ENCODE results near the gene CHMP4A. TPM values are rescaled to one million over a fixed set of nuclear protein-coding genes. Genes with fewer than 3 reads are reported as not detected.

Gene CHMP4A
- total RNA-seq, 1 donor from 2014 or later: 96.5 TPM

DNA sequence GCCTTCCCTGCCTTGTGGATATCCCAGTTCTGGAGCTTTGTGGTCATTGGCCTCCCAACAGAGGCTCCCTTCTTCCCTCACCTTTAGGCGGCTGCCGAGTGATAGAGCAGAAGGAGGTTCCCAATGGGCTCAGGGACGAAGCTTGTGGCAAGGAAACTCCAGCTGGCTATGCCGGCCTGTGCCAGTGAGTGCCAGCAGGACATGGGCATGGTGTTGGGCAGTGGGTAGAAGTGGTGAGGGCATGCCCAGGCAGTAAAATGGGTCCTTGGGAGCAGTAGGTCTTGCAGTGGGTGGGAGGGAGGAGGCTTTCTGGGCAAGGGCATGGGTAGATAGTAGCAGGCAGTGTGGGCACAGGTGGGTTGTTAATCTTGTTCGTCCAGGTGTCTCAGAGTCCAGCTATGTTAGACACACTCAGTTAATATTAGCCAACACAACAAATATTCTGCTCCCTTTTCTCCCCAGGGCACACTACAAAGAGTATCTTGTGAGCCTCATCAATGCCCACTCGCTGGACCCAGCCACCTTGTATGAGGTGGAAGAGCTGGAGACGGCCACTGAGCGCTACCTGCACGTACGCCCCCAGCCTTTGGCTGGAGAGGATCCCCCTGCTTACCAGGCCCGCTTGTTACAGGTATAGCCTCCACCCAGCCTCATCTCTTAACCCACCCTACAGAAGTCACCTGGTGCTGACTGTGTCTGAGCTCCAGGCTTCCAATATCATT is 53.4 kb downstream of the CHMP4A start:
- intact Hi-C loops (cut with micrococcal nuclease): no loop called here

Other genes starting within 250 kb of the CHMP4A start
- gene DHRS4L2, start 224.6 kb downstream of the CHMP4A start, total RNA-seq: 17.6 and 19.0 TPM in 2 replicates
- 2.3 and 3.2 TPM in 2 replicates for gene CARMIL3, start 161.5 kb downstream of the CHMP4A start, total RNA-seq
- gene CPNE6, start 141.9 kb downstream of the CHMP4A start, total RNA-seq: not detected in 2 replicates
- gene PCK2, start 119.2 kb downstream of the CHMP4A start, total RNA-seq: 46.1 and 51.2 TPM in 2 replicates
- gene DCAF11, start 98.7 kb downstream of the CHMP4A start, total RNA-seq: 81.8 and 89.9 TPM in 2 replicates
- gene NRL, start 98.5 kb downstream of the CHMP4A start, total RNA-seq: 2.4 and 2.5 TPM in 2 replicates
- gene FITM1, start 82.8 kb downstream of the CHMP4A start, total RNA-seq: 1.1 and 1.7 TPM in 2 replicates
- gene PSME1, start 77.3 kb downstream of the CHMP4A start, total RNA-seq: 545 and 567 TPM in 2 replicates
- gene EMC9, start 71.9 kb downstream of the CHMP4A start, total RNA-seq: 17.9 and 18.2 TPM in 2 replicates
- 802 and 822 TPM in 2 replicates for gene PSME2, start 66.9 kb downstream of the CHMP4A start, total RNA-seq
- gene RNF31, start 66.0 kb downstream of the CHMP4A start, total RNA-seq: 145 and 153 TPM in 2 replicates
- gene IRF9, start 52.2 kb downstream of the CHMP4A start, total RNA-seq: 304 and 321 TPM in 2 replicates
- gene REC8, start 41.4 kb downstream of the CHMP4A start, total RNA-seq: 72.3 and 78.3 TPM in 2 replicates
- gene IPO4, start 24.7 kb downstream of the CHMP4A start, total RNA-seq: 48.1 and 50.6 TPM in 2 replicates
- 35.8 and 45.3 TPM in 2 replicates for gene TM9SF1, start 18.0 kb downstream of the CHMP4A start, total RNA-seq
- gene TSSK4, start 7.8 kb downstream of the CHMP4A start, total RNA-seq: 0.27 and 0.83 TPM in 2 replicates
- 11.8 and 14.5 TPM in 2 replicates for gene MDP1, start 2.6 kb upstream of the CHMP4A start, total RNA-seq
- 187 and 191 TPM in 2 replicates for gene NEDD8, start 18.9 kb upstream of the CHMP4A start, total RNA-seq
- 58.0 and 71.9 TPM in 2 replicates for gene GMPR2, start 19.4 kb upstream of the CHMP4A start, total RNA-seq
- 148 and 151 TPM in 2 replicates for gene TINF2, start 29.1 kb upstream of the CHMP4A start, total RNA-seq
- gene TGM1, start 49.7 kb upstream of the CHMP4A start, total RNA-seq: 6.4 and 6.7 TPM in 2 replicates
- gene RABGGTA, start 58.1 kb upstream of the CHMP4A start, total RNA-seq: 51.6 and 55.3 TPM in 2 replicates
- 23.3 and 25.2 TPM in 2 replicates for gene DHRS1, start 86.3 kb upstream of the CHMP4A start, total RNA-seq
- gene NOP9, start 86.4 kb upstream of the CHMP4A start, total RNA-seq: 40.1 and 42.6 TPM in 2 replicates
- 23.7 and 27.8 TPM in 2 replicates for gene CIDEB, start 94.5 kb upstream of the CHMP4A start, total RNA-seq
- gene LTB4R2, start 96.7 kb upstream of the CHMP4A start, total RNA-seq: 15.1 and 17.8 TPM in 2 replicates
- 21.6 and 24.2 TPM in 2 replicates for gene LTB4R, start 98.0 kb upstream of the CHMP4A start, total RNA-seq
- gene ADCY4, start 121.6 kb upstream of the CHMP4A start, total RNA-seq: 4.3 and 5.3 TPM in 2 replicates
- gene RIPK3, start 126.5 kb upstream of the CHMP4A start, total RNA-seq: 37.1 and 41.9 TPM in 2 replicates
- 0.59 TPM in 1 of 2 replicates, not detected in the other for gene NFATC4, start 154.7 kb upstream of the CHMP4A start, total RNA-seq
- 0.12 and 0.17 TPM in 2 replicates for gene NYNRIN, start 185.5 kb upstream of the CHMP4A start, total RNA-seq
- 17.7 and 18.5 TPM in 2 replicates for gene CBLN3, start 216.2 kb upstream of the CHMP4A start, total RNA-seq
- gene KHNYN, start 216.5 kb upstream of the CHMP4A start, total RNA-seq: 97.9 and 101 TPM in 2 replicates
- gene SDR39U1, start 229.3 kb upstream of the CHMP4A start, total RNA-seq: 49.9 and 55.0 TPM in 2 replicates